Measurements from ENCODE around the gene CYP4F2. TPM values are rescaled to one million over a fixed set of nuclear protein-coding genes. Genes with fewer than 3 reads are reported as not detected.

The CYP4F2 gene
- polyA plus RNA-seq, 10 donors: not detected

Other genes starting within 250 kb of the CYP4F2 start
- 1 to 10 TPM in 6 of 10 donors, under 1 TPM in 4; 0.25 to 2.2 (median 1.1) TPM for gene CYP4F12, start 225.0 kb downstream of the CYP4F2 start, polyA plus RNA-seq (ENCODE audit: insufficient read length in 10 of 10)
- gene OR10H2, start 170.1 kb downstream of the CYP4F2 start, polyA plus RNA-seq (ENCODE audit: insufficient read length in 10 of 10): not detected
- not detected for gene OR10H3, start 160.1 kb downstream of the CYP4F2 start, polyA plus RNA-seq (ENCODE audit: insufficient read length in 10 of 10)
- under 1 TPM in 7 of 10 donors, not detected in 3; 0.03 to 0.09 (median 0.04) TPM for gene OR10H5, start 110.4 kb downstream of the CYP4F2 start, polyA plus RNA-seq (ENCODE audit: insufficient read length in 10 of 10)
- gene OR10H1, start 82.4 kb downstream of the CYP4F2 start, polyA plus RNA-seq (ENCODE audit: insufficient read length in 10 of 10): under 1 TPM in 4 of 10 donors, not detected in 6; 0.04 to 0.06 (median 0.05) TPM
- gene CYP4F11, start 36.5 kb upstream of the CYP4F2 start, polyA plus RNA-seq (ENCODE audit: insufficient read length in 10 of 10): under 1 TPM in 1 of 10 donors, not detected in 9; 0.12 TPM
- gene OR10H4, start 50.9 kb upstream of the CYP4F2 start, polyA plus RNA-seq (ENCODE audit: insufficient read length in 10 of 10): not detected
- gene TPM4, start 178.4 kb upstream of the CYP4F2 start, polyA plus RNA-seq (ENCODE audit: insufficient read length in 10 of 10): 100 to 1,000 TPM; 193 to 331 (median 238) TPM
- 10 to 100 TPM; 32.4 to 53.3 (median 35.4) TPM for gene RAB8A, start 213.8 kb upstream of the CYP4F2 start, polyA plus RNA-seq (ENCODE audit: insufficient read length in 10 of 10)
- 1 to 10 TPM in 2 of 10 donors, under 1 TPM in 8; 0.07 to 1.3 (median 0.37) TPM for gene HSH2D, start 245.6 kb upstream of the CYP4F2 start, polyA plus RNA-seq (ENCODE audit: insufficient read length in 10 of 10)

Measured in muscle of back (tissue), 10 donors.